Measurements from ENCODE around the gene MUCL3.
"Not testable (repeated sequence)": the region's sequence is repeated elsewhere in the genome, so short reads cannot be mapped to it uniquely, and the experiment has no call there.

Gene MUCL3

GRCh38 chr6:30988209-30988825 is 47.5 kb downstream of the MUCL3 start:
- no peak overlapping the region for H3K27ac ChIP-seq (ENCODE audit: low read depth, low read length)
- peaks cover 0 to 11% (median 0%) of the 10 kb centered on the region in 5 donors for H3K27me3 ChIP-seq (ENCODE audit: control insufficient read depth in 5 of 5, insufficient read depth in 4 of 5, low read length in 5 of 5)
- H3K4me1 ChIP-seq (ENCODE audit: control insufficient read depth in 5 of 5, insufficient read depth in 5 of 5, low read length in 5 of 5): no peaks in the 10 kb centered on the region
- no peaks in the 10 kb centered on the region for H3K9me3 ChIP-seq (ENCODE audit: control insufficient read depth in 5 of 5, low read length in 5 of 5)
- H3K4me3 ChIP-seq (ENCODE audit: low read depth in 1 of 5, low read length in 5 of 5): no peak overlapping the region
- H3K36me3 ChIP-seq (ENCODE audit: control insufficient read depth in 5 of 5, insufficient read depth in 5 of 5, low read length in 5 of 5): no peaks in the 10 kb centered on the region
- H3K9ac ChIP-seq (ENCODE audit: low read length in 5 of 5): no peak overlapping the region

- Histone ChIP-seq H3K9ac (ENCODE audit: low read length in 5 of 5) (no peak overlapping the region), H3K4me1 (ENCODE audit: control insufficient read depth in 5 of 5, insufficient read depth in 5 of 5, low read length in 5 of 5) (no peaks in the 10 kb centered on the region)
Observed at GRCh38 chr6:30990422-30991086, 49.8 kb downstream of the MUCL3 start.

GRCh38 chr6:30991891-30992290 is 51.1 kb downstream of the MUCL3 start:
- H3K36me3 ChIP-seq (ENCODE audit: control insufficient read depth in 5 of 5, insufficient read depth in 5 of 5, low read length in 5 of 5): no peaks in the 10 kb centered on the region
- no peak overlapping the region for H3K27ac ChIP-seq (ENCODE audit: low read depth, low read length)
- no peaks in the 10 kb centered on the region for H3K4me1 ChIP-seq (ENCODE audit: control insufficient read depth in 5 of 5, insufficient read depth in 5 of 5, low read length in 5 of 5)
- H3K27me3 ChIP-seq (ENCODE audit: control insufficient read depth in 5 of 5, insufficient read depth in 4 of 5, low read length in 5 of 5): peaks cover 0 to 2% (median 0%) of the 10 kb centered on the region in 5 donors
- H3K9ac ChIP-seq (ENCODE audit: low read length in 5 of 5): no peak overlapping the region
- no peaks in the 10 kb centered on the region for H3K9me3 ChIP-seq (ENCODE audit: control insufficient read depth in 5 of 5, low read length in 5 of 5)
- H3K4me3 ChIP-seq (ENCODE audit: low read depth in 1 of 5, low read length in 5 of 5): no peak overlapping the region

More at GRCh38 chr6:30990422-30991086, 49.8 kb downstream of the MUCL3 start:
- H3K27me3 ChIP-seq (ENCODE audit: control insufficient read depth in 5 of 5, insufficient read depth in 4 of 5, low read length in 5 of 5): peaks cover 0 to 3% (median 0%) of the 10 kb centered on the region in 5 donors
- no peak overlapping the region for H3K27ac ChIP-seq (ENCODE audit: low read depth, low read length)
- H3K36me3 ChIP-seq (ENCODE audit: control insufficient read depth in 5 of 5, insufficient read depth in 5 of 5, low read length in 5 of 5): no peaks in the 10 kb centered on the region
- no peaks in the 10 kb centered on the region for H3K9me3 ChIP-seq (ENCODE audit: control insufficient read depth in 5 of 5, low read length in 5 of 5)
- H3K4me3 ChIP-seq (ENCODE audit: low read depth in 1 of 5, low read length in 5 of 5): no peak overlapping the region

- no peak overlapping the region for H3K27ac ChIP-seq (ENCODE audit: low read depth, low read length)
- no peak overlapping the region for H3K9ac ChIP-seq (ENCODE audit: low read length in 5 of 5)
- no peaks in the 10 kb centered on the region for H3K36me3 ChIP-seq (ENCODE audit: control insufficient read depth in 5 of 5, insufficient read depth in 5 of 5, low read length in 5 of 5)
- H3K9me3 ChIP-seq (ENCODE audit: control insufficient read depth in 5 of 5, low read length in 5 of 5): no peaks in the 10 kb centered on the region
- H3K4me3 ChIP-seq (ENCODE audit: low read depth in 1 of 5, low read length in 5 of 5): no peak overlapping the region
- H3K27me3 ChIP-seq (ENCODE audit: control insufficient read depth in 5 of 5, insufficient read depth in 4 of 5, low read length in 5 of 5): peaks cover 0 to 3% (median 0%) of the 10 kb centered on the region in 5 donors
- no peaks in the 10 kb centered on the region for H3K4me1 ChIP-seq (ENCODE audit: control insufficient read depth in 5 of 5, insufficient read depth in 5 of 5, low read length in 5 of 5)
Observed at GRCh38 chr6:30997301-30997700, 56.5 kb downstream of the MUCL3 start.

- Histone ChIP-seq H3K4me1 (ENCODE audit: control insufficient read depth in 5 of 5, insufficient read depth in 5 of 5, low read length in 5 of 5) (no peaks in the 10 kb centered on the region), H3K36me3 (ENCODE audit: control insufficient read depth in 5 of 5, insufficient read depth in 5 of 5, low read length in 5 of 5) (no peaks in the 10 kb centered on the region), H3K9ac (ENCODE audit: low read length in 5 of 5) (no peak overlapping the region), H3K9me3 (ENCODE audit: control insufficient read depth in 5 of 5, low read length in 5 of 5) (no peaks in the 10 kb centered on the region), H3K27ac (ENCODE audit: low read depth, low read length) (no peak overlapping the region), H3K4me3 (ENCODE audit: low read depth in 1 of 5, low read length in 5 of 5) (no peak overlapping the region), H3K27me3 (ENCODE audit: control insufficient read depth in 5 of 5, insufficient read depth in 4 of 5, low read length in 5 of 5) (peaks cover 0 to 3% (median 0%) of the 10 kb centered on the region in 5 donors)
Observed at GRCh38 chr6:30998785-30999184, 58.0 kb downstream of the MUCL3 start.

GRCh38 chr6:31000067-31000860 is 59.5 kb downstream of the MUCL3 start:
- not testable (repeated sequence) for H3K4me1 ChIP-seq (ENCODE audit: control insufficient read depth in 5 of 5, insufficient read depth in 5 of 5, low read length in 5 of 5); H3K9me3 ChIP-seq (ENCODE audit: control insufficient read depth in 5 of 5, low read length in 5 of 5); H3K27ac ChIP-seq (ENCODE audit: low read depth, low read length); H3K9ac ChIP-seq (ENCODE audit: low read length in 5 of 5); H3K27me3 ChIP-seq (ENCODE audit: control insufficient read depth in 5 of 5, insufficient read depth in 4 of 5, low read length in 5 of 5); H3K36me3 ChIP-seq (ENCODE audit: control insufficient read depth in 5 of 5, insufficient read depth in 5 of 5, low read length in 5 of 5); H3K4me3 ChIP-seq (ENCODE audit: low read depth in 1 of 5, low read length in 5 of 5)

GRCh38 chr6:31001281-31001888 is 60.6 kb downstream of the MUCL3 start:
- no peaks in the 10 kb centered on the region for H3K36me3 ChIP-seq (ENCODE audit: control insufficient read depth in 5 of 5, insufficient read depth in 5 of 5, low read length in 5 of 5)

GRCh38 chr6:31002471-31002870 is 61.7 kb downstream of the MUCL3 start:
- Histone ChIP-seq H3K4me1 (ENCODE audit: control insufficient read depth in 5 of 5, insufficient read depth in 5 of 5, low read length in 5 of 5) (peaks cover 0 to 14% (median 0%) of the 10 kb centered on the region in 5 donors), H3K9me3 (ENCODE audit: control insufficient read depth in 5 of 5, low read length in 5 of 5) (no peaks in the 10 kb centered on the region), H3K36me3 (ENCODE audit: control insufficient read depth in 5 of 5, insufficient read depth in 5 of 5, low read length in 5 of 5) (no peaks in the 10 kb centered on the region), H3K27me3 (ENCODE audit: control insufficient read depth in 5 of 5, insufficient read depth in 4 of 5, low read length in 5 of 5) (peaks cover 0 to 3% (median 0%) of the 10 kb centered on the region in 5 donors), H3K4me3 (ENCODE audit: low read depth in 1 of 5, low read length in 5 of 5) (no peak overlapping the region), H3K27ac (ENCODE audit: low read depth, low read length) (no peak overlapping the region), H3K9ac (ENCODE audit: low read length in 5 of 5) (no peak overlapping the region)

More at GRCh38 chr6:31001281-31001888, 60.6 kb downstream of the MUCL3 start:
- Histone ChIP-seq H3K4me3 (ENCODE audit: low read depth in 1 of 5, low read length in 5 of 5) (no peak overlapping the region), H3K27ac (ENCODE audit: low read depth, low read length) (no peak overlapping the region), H3K4me1 (ENCODE audit: control insufficient read depth in 5 of 5, insufficient read depth in 5 of 5, low read length in 5 of 5) (peaks cover 0 to 14% (median 0%) of the 10 kb centered on the region in 5 donors), H3K27me3 (ENCODE audit: control insufficient read depth in 5 of 5, insufficient read depth in 4 of 5, low read length in 5 of 5) (peaks cover 0 to 3% (median 0%) of the 10 kb centered on the region in 5 donors), H3K9ac (ENCODE audit: low read length in 5 of 5) (no peak overlapping the region), H3K9me3 (ENCODE audit: control insufficient read depth in 5 of 5, low read length in 5 of 5) (no peaks in the 10 kb centered on the region)

All from subcutaneous abdominal adipose tissue (tissue), 5 donors.